Activated CD4-positive, alpha-beta T cell treated with anti-CD3 and anti-CD28 coated beads for 1 hour (primary cell): Measurements from ENCODE around the gene TECPR1.

Experiments
- DNase-seq: peaks from one replicate; pipeline ENCODE4 v3.0.0-alpha.2; 2020

The TECPR1 gene

GRCh38 chr7:98210513-98211220 lies 41.4 kb downstream of the TECPR1 start:
- DNase-seq = no peak

DNA sequence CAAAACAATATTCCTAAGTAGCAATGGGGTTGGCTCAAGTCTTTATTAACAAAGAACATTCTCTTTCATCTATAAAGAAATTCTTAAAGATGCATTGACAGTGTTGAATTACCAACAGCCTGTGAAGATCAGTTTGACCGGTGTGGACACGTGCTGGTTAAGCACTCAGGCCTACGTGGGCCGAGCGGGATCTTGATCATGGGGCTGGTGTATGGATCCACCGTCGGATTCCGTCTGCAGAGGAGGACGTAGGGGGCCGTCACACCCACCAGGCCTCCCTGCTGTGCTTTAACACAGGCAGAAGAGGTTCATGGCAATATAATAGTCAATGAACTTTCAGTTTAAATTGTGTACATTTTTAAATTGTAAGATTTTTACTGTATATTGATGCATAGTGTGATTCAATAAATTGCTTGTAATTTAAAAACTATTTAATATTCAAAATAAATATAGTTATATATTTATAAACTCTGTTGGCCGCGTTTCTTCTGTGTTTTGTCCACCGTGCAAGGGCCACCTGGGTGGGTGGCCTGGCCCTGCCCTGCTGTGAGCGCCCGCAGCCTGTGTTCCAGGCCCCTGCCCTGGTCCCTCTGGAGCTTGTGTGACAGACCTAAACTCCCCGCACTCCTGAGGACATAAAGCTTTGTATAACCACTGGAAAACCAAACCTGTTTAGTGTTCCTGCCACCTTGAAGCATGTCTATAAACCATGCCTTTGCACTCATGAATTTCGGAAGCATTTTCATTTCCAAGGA lies 42.7 kb downstream of the TECPR1 start:
- DNase-seq = no peak

DNA sequence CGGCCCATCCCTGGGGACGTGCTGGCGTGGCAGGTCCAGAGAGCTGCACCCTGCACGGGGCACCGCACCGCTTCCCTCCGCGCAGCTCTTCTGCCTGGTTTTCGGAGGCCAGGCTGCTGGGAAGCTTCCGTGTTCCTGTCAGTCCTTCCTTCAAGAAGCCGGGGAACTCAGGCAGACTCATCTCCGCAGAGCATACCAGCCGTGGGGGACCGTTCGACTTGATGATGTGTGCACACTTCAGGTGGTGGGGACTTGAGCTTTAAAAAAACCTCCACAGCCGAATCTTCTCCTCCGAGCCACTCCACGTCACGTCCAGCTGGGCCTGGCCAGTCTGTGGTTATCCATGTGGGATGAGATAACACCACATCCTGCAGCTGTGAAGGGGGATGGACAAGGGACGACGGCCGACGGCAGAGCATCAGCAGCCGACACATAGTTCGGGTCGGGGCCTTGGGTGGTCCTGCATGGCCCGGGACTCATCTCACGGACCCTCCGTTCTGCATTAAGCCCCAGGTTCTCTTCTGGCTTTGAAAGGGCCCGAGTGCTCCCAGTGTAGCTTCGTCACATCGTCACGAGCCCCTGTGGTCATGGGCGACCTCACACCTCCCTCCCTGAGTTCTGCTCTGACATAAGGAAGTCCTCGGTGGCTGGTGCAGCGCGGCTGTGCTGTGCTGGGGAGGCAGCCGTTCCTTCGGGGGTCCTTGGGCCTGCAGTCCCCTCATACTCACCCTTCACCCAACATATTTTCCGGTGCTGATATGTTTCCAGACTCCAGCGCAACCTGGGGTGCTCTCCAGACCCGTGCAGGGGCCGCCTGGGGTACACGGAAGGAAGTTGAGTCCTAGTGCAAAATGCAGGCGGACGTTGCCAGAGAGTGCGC lies 45.3 kb downstream of the TECPR1 start:
- DNase-seq = no peak

DNA sequence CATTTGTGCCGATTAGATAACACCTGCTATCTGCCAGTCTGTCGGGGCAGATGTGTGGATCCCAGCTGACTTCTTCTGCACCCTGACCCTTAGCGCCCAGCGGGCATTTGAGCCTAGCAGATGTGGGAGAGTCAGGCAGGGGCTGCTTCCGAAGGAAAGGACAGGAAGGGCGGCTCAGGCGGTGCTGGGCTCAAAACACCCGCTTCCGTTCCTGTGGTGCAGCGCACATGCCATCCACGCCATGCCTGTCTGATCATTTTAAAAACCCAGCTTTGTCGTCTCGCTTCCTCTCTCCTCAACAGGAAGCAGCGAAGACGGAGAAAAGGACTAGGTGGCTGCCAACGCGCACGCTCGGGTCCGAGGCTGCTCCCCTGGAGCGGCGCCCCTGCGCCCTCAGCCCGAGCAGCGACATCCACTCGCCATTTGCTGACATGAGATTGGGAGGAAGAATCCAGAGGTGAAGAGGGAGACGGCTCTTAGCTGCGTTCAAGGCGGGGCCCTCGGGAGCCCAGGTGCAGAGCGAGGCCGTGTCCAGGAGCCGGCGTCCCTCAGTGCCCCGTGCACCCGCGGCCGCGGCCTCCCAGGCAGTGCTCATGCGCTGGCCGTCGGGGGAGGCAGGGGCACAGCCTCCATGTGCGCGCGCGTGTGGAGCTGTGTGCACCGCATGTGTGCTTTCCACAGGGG lies 46.7 kb downstream of the TECPR1 start:
- no peak for DNase-seq

GRCh38 chr7:98204670-98205069 lies 47.4 kb downstream of the TECPR1 start:
- DNase-seq = no peak

GRCh38 chr7:98203964-98204605 lies 47.9 kb downstream of the TECPR1 start:
- DNase-seq = no peak

DNA sequence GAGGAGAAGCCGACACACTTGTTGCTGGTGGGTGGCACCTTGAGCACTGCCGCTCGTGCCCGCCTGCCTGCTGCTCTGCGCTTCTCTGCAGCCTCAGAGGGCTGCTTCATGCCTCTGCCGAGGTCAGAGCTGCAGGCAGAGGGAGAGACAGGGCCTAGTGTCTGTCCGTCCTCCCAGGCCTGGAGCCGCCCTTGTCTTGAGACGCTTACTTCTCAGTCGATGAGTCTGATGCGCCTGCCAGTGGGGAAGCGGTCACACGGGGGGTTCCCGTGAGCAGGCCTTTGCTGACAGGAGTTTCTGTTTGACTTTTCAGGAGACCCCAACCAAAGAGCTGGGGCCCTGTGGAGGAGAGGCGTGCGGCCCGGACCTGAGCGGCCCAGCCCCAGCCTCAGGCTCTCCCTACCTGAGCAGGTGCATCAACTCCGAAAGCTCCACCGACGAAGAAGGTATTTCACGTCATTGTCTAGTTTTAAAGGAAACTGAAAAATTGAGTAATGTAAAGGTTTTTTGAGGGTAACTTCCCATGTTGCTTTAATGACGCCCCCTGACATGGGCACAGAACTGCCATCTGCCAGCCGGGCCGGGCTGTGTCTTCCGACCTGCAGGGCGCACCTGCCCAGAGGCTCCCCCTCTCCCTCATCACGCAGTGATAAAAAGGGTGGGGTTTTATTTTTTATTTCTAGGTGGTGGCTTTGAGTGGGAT lies 48.6 kb downstream of the TECPR1 start:
- DNase-seq = no peak

- peak; percentile 36 for DNase-seq
These were observed 49.5 kb downstream of the TECPR1 start for GRCh38 chr7:98202367-98203195.

GRCh38 chr7:98200364-98200763 lies 51.7 kb downstream of the TECPR1 start:
- no peak for DNase-seq

DNA sequence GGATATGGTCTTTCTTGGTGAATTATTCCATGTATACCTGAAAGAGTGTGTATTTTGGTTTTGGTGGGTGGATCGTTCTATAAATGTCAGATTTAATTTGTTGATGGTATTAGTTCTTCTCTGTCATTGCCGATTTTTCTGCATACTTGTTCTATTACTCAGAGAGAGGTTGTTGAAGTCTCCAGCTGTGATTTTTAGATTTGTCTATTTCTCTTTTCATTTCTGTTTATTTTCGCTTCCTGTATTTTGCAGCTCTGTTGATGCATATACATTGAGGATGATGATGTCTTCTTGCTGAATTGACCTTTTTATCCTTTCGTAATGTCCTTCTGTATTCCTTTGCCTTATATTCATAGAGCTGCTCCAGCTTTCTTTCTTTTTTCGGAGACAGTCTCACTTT lies 52.9 kb downstream of the TECPR1 start:
- no peak for DNase-seq

- DNase-seq = no peak
These were observed 55.1 kb downstream of the TECPR1 start for GRCh38 chr7:98196706-98197605.

DNA sequence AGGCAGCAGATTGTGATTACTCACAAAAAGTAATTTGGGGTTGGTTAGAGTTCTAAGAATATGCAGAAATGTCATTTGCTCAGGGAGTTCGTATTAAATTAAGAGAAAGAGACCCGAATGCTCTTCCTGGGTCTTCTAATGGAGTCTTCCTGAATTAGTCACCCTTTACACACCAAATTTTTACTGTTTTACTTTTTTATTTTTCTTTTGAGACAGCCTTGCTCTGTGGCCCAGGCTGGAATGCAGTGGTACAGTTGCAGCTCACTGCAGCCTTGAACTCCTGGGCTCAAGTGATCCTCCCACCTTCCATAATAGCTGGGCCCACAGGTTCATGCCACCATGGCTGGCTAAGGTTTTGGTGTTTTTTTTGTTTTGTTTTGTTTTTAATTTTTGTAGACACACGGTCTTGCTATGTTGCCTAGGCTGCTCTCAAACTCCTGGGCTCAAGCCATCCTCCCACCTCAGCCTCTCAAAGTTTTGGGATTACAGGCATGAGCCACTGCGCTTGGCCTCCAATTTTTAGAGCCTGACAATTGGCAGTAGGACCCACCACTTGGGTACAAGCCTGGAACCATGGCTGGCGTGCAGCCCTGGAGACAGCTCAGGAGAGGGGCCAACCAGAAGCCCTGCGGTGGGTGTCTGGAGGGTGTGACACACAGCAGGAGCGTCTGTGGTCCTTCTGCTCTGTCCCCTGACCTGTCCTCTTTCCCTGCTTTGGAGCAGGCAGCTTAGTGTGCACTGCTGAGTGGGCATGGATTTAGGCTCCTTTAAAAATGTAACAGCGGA lies 57.2 kb downstream of the TECPR1 start:
- DNase-seq = no peak

DNA sequence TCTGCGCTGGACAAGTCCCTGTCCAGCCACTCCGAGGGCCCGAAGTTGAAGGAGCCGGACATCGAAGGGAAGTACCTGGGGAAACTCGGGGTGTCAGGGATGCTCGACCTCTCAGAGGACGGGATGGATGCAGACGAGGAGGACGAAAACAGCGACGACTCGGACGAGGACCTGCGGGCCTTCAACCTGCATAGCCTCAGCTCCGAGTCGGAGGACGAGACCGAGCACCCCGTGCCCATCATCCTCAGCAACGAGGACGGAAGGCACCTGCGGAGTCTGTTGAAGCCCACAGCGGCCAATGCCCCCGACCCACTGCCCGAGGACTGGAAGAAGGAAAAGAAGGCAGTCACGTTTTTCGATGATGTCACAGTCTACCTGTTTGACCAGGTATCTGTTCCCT lies 57.8 kb downstream of the TECPR1 start:
- no peak for DNase-seq

DNA sequence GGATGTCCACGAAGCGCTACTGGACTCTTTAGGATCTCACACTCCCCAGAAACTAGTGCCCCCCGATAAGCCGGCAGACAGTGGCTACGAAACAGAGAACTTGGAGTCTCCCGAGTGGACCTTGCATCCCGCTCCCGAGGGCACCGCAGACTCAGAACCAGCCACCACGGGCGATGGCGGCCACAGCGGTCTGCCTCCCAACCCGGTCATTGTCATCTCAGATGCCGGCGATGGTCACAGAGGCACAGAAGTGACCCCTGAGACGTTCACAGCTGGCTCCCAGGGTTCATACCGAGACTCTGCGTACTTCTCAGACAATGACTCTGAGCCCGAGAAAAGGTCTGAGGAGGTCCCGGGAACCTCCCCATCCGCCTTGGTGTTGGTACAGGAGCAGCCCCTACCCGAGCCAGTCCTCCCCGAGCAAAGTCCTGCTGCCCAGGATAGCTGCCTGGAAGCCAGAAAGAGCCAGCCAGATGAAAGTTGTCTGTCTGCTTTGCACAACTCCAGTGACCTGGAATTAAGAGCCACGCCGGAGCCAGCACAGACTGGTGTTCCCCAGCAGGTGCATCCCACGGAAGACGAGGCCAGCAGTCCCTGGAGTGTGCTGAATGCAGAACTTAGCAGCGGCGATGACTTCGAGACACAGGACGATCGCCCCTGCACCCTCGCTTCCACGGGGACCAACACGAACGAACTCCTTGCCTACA lies 58.4 kb downstream of the TECPR1 start:
- no peak for DNase-seq

DNA sequence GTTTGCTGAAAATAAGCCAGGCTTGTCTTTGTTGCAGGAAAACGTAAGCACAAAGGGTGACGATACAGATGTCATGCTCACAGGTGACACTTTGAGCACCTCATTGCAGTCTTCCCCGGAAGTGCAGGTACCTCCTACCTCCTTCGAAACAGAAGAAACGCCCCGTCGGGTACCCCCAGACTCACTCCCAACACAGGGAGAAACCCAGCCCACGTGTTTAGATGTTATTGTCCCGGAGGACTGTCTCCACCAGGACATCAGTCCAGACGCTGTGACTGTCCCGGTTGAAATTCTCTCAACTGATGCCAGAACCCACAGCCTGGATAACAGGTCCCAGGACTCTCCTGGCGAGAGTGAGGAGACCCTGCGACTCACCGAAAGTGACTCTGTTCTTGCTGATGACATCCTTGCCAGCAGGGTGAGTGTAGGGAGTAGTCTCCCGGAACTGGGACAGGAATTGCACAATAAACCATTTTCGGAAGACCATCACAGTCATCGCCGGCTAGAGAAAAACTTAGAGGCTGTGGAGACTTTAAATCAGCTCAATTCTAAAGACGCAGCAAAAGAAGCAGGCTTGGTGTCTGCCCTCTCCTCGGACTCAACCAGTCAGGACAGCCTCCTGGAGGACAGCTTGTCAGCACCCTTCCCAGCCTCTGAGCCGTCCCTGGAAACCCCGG lies 59.1 kb downstream of the TECPR1 start:
- no peak for DNase-seq

- DNase-seq = no peak
These were observed 60.2 kb downstream of the TECPR1 start for GRCh38 chr7:98191668-98192431.

GRCh38 chr7:98189559-98189958 lies 62.5 kb downstream of the TECPR1 start:
- DNase-seq = no peak
